Measurements from ENCODE around the gene APC.

The APC gene

DNA sequence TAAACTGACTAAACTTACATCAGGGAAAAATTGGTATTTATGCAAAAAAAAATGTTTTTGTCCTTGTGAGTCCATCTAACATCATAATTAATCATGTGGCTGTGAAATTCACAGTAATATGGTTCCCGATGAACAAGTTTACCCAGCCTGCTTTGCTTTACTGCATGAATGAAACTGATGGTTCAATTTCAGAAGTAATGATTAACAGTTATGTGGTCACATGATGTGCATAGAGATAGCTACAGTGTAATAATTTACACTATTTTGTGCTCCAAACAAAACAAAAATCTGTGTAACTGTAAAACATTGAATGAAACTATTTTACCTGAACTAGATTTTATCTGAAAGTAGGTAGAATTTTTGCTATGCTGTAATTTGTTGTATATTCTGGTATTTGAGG, 106.8 kb downstream of the APC start:
- no peak overlapping the region for H3K4me3 ChIP-seq (replicated peaks; ENCODE audit: insufficient read depth, low read length)
- H3K27me3 ChIP-seq (ENCODE audit: insufficient read depth, poor library complexity, severe bottlenecking) = no peaks in the 10 kb centered on the region
- H3K27ac ChIP-seq (replicated peaks) = no peak overlapping the region
- DNase-seq (ENCODE audit: low read depth in 1 of 2, low spot score in 1 of 2) = no peak
- no peak for TF ChIP-seq SPI1 (IDR thresholded peaks at IDR 0.05; ENCODE audit: borderline replicate concordance, low read depth)
- TF ChIP-seq, protein P1, sequence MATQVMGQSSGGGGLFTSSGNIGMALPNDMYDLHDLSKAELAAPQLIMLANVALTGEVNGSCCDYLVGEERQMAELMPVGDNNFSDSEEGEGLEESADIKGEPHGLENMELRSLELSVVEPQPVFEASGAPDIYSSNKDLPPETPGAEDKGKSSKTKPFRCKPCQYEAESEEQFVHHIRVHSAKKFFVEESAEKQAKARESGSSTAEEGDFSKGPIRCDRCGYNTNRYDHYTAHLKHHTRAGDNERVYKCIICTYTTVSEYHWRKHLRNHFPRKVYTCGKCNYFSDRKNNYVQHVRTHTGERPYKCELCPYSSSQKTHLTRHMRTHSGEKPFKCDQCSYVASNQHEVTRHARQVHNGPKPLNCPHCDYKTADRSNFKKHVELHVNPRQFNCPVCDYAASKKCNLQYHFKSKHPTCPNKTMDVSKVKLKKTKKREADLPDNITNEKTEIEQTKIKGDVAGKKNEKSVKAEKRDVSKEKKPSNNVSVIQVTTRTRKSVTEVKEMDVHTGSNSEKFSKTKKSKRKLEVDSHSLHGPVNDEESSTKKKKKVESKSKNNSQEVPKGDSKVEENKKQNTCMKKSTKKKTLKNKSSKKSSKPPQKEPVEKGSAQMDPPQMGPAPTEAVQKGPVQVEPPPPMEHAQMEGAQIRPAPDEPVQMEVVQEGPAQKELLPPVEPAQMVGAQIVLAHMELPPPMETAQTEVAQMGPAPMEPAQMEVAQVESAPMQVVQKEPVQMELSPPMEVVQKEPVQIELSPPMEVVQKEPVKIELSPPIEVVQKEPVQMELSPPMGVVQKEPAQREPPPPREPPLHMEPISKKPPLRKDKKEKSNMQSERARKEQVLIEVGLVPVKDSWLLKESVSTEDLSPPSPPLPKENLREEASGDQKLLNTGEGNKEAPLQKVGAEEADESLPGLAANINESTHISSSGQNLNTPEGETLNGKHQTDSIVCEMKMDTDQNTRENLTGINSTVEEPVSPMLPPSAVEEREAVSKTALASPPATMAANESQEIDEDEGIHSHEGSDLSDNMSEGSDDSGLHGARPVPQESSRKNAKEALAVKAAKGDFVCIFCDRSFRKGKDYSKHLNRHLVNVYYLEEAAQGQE (IDR thresholded peaks at IDR 0.05; ENCODE audit: insufficient replicate concordance, low read depth) = no peak
- TF ChIP-seq POLR2AphosphoS5 (IDR thresholded peaks at IDR 0.05; ENCODE audit: low read depth) = no peak
- no peak for TF ChIP-seq GABPA (IDR thresholded peaks at IDR 0.05; ENCODE audit: low read depth)
- TF ChIP-seq, protein P2, sequence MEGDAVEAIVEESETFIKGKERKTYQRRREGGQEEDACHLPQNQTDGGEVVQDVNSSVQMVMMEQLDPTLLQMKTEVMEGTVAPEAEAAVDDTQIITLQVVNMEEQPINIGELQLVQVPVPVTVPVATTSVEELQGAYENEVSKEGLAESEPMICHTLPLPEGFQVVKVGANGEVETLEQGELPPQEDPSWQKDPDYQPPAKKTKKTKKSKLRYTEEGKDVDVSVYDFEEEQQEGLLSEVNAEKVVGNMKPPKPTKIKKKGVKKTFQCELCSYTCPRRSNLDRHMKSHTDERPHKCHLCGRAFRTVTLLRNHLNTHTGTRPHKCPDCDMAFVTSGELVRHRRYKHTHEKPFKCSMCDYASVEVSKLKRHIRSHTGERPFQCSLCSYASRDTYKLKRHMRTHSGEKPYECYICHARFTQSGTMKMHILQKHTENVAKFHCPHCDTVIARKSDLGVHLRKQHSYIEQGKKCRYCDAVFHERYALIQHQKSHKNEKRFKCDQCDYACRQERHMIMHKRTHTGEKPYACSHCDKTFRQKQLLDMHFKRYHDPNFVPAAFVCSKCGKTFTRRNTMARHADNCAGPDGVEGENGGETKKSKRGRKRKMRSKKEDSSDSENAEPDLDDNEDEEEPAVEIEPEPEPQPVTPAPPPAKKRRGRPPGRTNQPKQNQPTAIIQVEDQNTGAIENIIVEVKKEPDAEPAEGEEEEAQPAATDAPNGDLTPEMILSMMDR (IDR thresholded peaks at IDR 0.05; ENCODE audit: insufficient read depth, low read length) = no peak

DNA sequence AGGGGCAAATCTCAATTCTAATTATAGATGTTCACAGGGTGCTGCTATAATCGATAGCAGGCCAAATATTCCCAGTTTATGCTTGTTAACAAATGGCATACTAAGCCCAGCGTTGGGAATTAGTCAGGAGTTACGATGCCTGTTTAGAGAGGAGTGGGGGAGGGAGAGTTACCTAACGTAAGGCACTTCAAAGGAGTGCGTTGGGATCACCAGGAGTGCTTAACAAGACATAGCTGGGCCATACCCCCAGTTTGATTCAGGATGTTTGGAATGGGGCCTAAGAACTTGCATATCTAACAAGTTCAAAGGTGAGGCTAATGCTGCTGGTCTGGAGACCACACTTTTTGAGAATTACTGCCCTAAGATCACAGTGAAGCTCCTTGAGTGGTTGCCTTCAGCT, 108.9 kb downstream of the APC start:
- TF ChIP-seq GABPA (IDR thresholded peaks at IDR 0.05; ENCODE audit: low read depth) (no peak), SPI1 (IDR thresholded peaks at IDR 0.05; ENCODE audit: borderline replicate concordance, low read depth) (no peak), POLR2AphosphoS5 (IDR thresholded peaks at IDR 0.05; ENCODE audit: low read depth) (no peak)
- TF ChIP-seq, protein P2 (IDR thresholded peaks at IDR 0.05; ENCODE audit: insufficient read depth, low read length) = no peak
- TF ChIP-seq, protein P1 (IDR thresholded peaks at IDR 0.05; ENCODE audit: insufficient replicate concordance, low read depth) = no peak
- H3K27me3 ChIP-seq (ENCODE audit: insufficient read depth, poor library complexity, severe bottlenecking) = no peaks in the 10 kb centered on the region
- H3K4me3 ChIP-seq (replicated peaks; ENCODE audit: insufficient read depth, low read length) = no peak overlapping the region
- DNase-seq (ENCODE audit: low read depth in 1 of 2, low spot score in 1 of 2) = no peak
- H3K27ac ChIP-seq (replicated peaks) = no peak overlapping the region

DNA sequence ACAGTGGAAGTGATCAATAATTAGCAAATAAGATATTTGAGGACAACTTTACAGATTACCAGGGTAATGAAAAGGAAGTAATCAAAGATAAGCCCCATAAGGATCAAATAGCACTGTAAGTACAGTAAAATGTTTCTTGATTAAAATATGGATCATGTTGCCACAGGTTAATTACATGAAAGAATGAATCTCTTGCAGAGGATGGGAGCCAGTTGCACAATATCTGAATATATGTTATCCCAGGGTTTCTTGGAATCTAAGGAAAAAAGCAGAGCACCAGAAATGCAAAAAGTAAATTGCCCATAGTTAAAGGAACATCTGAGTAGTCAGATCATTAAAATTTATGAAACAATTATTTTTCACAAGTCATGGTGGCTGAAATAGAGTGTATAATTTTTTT, 109.6 kb downstream of the APC start:
- Histone ChIP-seq H3K27ac (replicated peaks) (no peak overlapping the region), H3K4me3 (replicated peaks; ENCODE audit: insufficient read depth, low read length) (no peak overlapping the region), H3K27me3 (ENCODE audit: insufficient read depth, poor library complexity, severe bottlenecking) (no peaks in the 10 kb centered on the region)
- TF ChIP-seq SPI1 (IDR thresholded peaks at IDR 0.05; ENCODE audit: borderline replicate concordance, low read depth) = no peak
- TF ChIP-seq, protein P2 (IDR thresholded peaks at IDR 0.05; ENCODE audit: insufficient read depth, low read length) = no peak
- no peak for TF ChIP-seq GABPA (IDR thresholded peaks at IDR 0.05; ENCODE audit: low read depth)
- TF ChIP-seq, protein P1 (IDR thresholded peaks at IDR 0.05; ENCODE audit: insufficient replicate concordance, low read depth) = no peak
- TF ChIP-seq POLR2AphosphoS5 (IDR thresholded peaks at IDR 0.05; ENCODE audit: low read depth) = no peak
- DNase-seq (ENCODE audit: low read depth in 1 of 2, low spot score in 1 of 2) = no peak

Data from HL-60 (cell line).